Measurements from ENCODE around the gene POLR2J2.
"Not testable (repeated sequence)": the region's sequence is repeated elsewhere in the genome, so short reads cannot be mapped to it uniquely, and the experiment has no call there.

POLR2J2 gene

GRCh38 chr7:102694008-102694407 lies 22.5 kb upstream of the POLR2J2 start:
- not testable (repeated sequence) for H3K9ac ChIP-seq (ENCODE audit: low read depth, low read length); H3K9me3 ChIP-seq (ENCODE audit: insufficient read depth, low read depth, low read length); H3K27me3 ChIP-seq (ENCODE audit: insufficient read depth, low read length); H3K27ac ChIP-seq (ENCODE audit: low read depth, low read length); H3K36me3 ChIP-seq (ENCODE audit: insufficient read depth, low read length); H3K4me3 ChIP-seq (ENCODE audit: low read length); H3K4me1 ChIP-seq (ENCODE audit: insufficient read depth, low read length)
- WGBS = 79% methylated on average over 2 of the region's 2 CpGs

DNA sequence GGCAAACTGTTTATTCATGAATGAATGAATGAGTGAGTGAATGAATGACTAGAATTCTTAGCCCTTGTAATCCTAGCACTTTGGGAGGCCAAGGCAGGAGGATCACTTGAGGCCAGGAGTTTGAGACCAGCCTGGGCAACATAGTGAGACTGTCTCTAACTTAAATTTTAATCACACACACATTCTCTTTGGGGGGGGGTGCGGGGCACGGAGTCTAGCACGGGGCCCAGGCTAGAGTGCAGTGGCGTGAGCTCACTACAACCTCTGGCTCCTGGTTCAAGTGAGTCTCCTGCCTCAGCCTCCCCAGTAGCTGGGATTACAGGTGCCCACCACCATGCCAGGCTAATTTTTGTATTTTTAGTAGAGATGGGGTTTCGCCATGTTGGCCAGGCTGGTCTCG lies 19.1 kb upstream of the POLR2J2 start:
- H3K27ac ChIP-seq (ENCODE audit: low read depth, low read length); H3K4me3 ChIP-seq (ENCODE audit: low read length); H3K4me1 ChIP-seq (ENCODE audit: insufficient read depth, low read length); H3K9ac ChIP-seq (ENCODE audit: low read depth, low read length); H3K27me3 ChIP-seq (ENCODE audit: insufficient read depth, low read length); H3K36me3 ChIP-seq (ENCODE audit: insufficient read depth, low read length); H3K9me3 ChIP-seq (ENCODE audit: insufficient read depth, low read depth, low read length): not testable (repeated sequence)
- WGBS = no CpG with 5 or more reads among the region's 6 CpGs

DNA sequence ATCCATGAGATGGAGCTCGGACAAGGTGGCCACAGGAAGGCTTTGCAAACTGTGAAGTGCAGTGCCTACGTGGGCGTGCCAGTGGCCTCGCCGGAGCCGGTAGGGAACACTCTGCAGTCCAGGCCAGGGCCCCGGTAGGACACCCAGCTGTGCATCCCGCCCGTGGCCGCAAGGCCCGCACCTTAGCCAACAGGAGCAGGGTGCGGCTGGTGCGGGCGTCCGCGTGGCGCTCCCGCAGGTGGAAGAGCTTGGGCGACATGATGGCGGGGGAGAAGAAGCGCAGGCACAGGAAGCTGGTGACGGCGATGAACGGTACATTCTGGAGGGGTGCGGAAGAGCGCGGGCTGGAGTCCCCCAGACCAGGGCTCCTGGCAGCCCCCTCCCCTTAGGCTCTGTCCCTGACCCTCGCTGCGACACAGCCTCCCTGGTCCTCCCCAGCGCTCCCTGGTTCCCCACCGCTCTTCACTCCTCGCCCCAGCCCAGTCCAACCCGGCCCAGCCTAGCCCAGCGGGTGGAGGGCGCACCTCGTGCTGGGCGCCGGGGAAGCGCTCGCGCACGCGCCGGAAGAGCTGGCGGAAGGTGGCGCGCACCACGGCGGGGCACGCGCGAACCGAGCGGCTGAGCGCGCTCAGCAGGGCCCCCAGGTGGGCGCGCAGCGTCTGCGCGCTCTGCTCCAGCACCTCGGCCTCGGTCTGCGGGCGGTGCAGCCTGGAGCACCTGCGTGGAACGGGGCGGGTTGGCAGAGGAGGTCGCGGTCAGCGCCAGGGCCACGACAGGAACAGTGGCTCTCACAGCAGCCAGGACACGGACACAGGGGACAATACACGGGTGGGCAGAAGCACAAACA lies 18.2 kb upstream of the POLR2J2 start:
- H3K27ac ChIP-seq (ENCODE audit: low read depth, low read length); H3K9me3 ChIP-seq (ENCODE audit: insufficient read depth, low read depth, low read length); H3K36me3 ChIP-seq (ENCODE audit: insufficient read depth, low read length); H3K9ac ChIP-seq (ENCODE audit: low read depth, low read length); H3K27me3 ChIP-seq (ENCODE audit: insufficient read depth, low read length); H3K4me1 ChIP-seq (ENCODE audit: insufficient read depth, low read length): not testable (repeated sequence)
- H3K4me3 ChIP-seq (ENCODE audit: low read length) = 0 out of 2 replicates have a peak overlapping the region, but pooled peaks have one; percentile 13
- no CpG with 5 or more reads among the region's 74 CpGs for WGBS

GRCh38 chr7:102688299-102689036 lies 17.0 kb upstream of the POLR2J2 start:
- H3K36me3 ChIP-seq (ENCODE audit: insufficient read depth, low read length); H3K4me1 ChIP-seq (ENCODE audit: insufficient read depth, low read length); H3K9me3 ChIP-seq (ENCODE audit: insufficient read depth, low read depth, low read length); H3K4me3 ChIP-seq (ENCODE audit: low read length); H3K27ac ChIP-seq (ENCODE audit: low read depth, low read length); H3K27me3 ChIP-seq (ENCODE audit: insufficient read depth, low read length); H3K9ac ChIP-seq (ENCODE audit: low read depth, low read length): not testable (repeated sequence)
- no CpG with 5 or more reads among the region's 37 CpGs for whole genome bisulfite sequencing

DNA sequence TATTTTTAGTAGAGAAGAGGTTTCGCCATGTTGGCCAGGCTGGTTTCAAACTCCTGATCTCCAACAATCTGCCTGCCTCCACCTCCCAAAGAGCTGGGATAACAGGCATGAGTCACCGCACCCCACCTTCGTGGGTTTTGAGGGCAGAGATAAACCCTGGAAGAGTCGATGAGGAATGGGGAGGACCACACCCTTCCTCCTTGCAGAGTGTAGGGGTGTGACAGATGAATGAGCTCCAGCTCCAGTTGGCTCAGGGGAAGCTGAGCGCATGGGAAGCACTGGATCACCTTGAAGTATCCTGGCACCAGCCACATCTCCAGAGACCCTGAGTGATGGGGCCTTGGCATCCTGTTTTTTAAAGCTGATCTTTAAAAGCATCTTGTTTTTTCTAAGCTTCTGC lies 11.1 kb upstream of the POLR2J2 start:
- H3K9ac ChIP-seq (ENCODE audit: low read depth, low read length); H3K4me1 ChIP-seq (ENCODE audit: insufficient read depth, low read length): not testable (repeated sequence)
- no CpG with 5 or more reads among the region's 5 CpGs for WGBS

DNA sequence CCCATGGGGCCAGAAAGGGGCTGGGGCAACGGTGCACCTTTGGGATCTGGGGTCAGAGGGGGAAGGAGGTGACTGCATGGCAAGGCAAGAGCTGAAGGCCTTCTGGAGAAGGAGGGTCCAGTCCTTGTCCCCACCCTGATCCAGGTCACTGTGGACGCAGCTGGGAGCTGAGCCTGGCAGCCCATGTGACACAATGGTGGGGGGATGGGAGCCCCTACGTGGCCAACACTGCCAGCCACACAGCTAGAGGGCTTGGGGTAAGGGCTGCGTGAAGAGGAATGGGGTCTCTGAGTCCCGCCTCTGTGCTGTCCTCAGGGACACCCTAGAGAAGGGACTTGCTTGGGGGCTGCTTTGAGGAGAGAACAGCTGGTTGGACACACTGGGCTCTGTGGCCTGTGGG lies 9.3 kb upstream of the POLR2J2 start:
- H3K4me3 ChIP-seq (ENCODE audit: low read length); H3K4me1 ChIP-seq (ENCODE audit: insufficient read depth, low read length); H3K36me3 ChIP-seq (ENCODE audit: insufficient read depth, low read length); H3K27ac ChIP-seq (ENCODE audit: low read depth, low read length); H3K9me3 ChIP-seq (ENCODE audit: insufficient read depth, low read depth, low read length); H3K9ac ChIP-seq (ENCODE audit: low read depth, low read length); H3K27me3 ChIP-seq (ENCODE audit: insufficient read depth, low read length): not testable (repeated sequence)
- no CpG with 5 or more reads among the region's 5 CpGs for WGBS

More for the DNA sequence above, 11.1 kb upstream of the POLR2J2 start:
- not testable (repeated sequence) for H3K27ac ChIP-seq (ENCODE audit: low read depth, low read length); H3K4me3 ChIP-seq (ENCODE audit: low read length); H3K36me3 ChIP-seq (ENCODE audit: insufficient read depth, low read length); H3K9me3 ChIP-seq (ENCODE audit: insufficient read depth, low read depth, low read length); H3K27me3 ChIP-seq (ENCODE audit: insufficient read depth, low read length)

DNA sequence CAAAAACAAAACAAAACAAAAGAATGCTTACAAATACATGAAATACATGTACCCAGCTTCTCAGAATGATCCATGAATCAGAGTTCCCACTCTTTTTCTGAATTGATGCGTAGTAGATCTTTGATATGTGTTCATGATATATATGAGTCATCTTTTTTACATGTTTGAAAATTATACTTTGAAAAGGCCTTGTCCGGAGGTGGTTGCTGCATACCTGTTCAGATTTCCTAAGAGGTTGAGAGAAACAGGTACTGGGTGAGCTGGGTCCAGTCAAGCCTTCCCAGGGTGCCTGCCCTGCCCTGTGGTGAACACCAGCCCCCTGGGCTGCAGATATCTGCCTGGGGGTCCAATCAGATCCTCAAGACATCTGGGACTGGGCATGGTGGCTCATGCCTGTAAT lies 4.1 kb upstream of the POLR2J2 start:
- 76% methylated on average over 1 of the region's 2 CpGs for WGBS
- not testable (repeated sequence) for H3K9me3 ChIP-seq (ENCODE audit: insufficient read depth, low read depth, low read length)

DNA sequence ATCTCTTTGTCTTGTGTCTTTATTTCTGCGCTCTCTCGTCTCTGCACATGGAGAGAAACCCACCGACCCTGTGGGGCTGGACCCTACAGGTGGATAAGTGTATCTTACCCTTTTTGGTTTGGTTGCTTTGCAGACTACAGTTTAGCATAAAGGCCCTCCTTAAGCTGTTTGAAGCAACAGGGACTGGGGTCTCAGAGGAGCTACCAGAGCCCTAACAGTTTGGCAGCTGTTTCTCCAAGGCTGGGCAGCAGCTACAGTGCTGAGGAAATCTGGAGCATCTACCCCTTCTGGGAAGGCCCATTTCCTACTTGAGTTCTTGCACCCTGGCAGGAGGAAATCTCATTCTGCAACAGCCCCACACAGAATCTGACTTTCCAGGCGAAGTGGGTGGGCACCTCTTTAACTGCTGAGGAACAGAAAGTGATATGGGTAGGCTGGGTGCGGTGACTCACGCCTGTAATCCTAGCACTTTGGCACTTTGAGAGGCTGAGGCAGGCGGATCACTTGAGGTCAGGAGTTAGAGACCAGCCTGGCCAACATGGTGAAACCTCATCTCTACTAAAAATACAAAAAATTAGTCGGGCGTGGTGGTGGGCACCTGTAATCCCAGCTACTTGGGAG lies 2.1 kb upstream of the POLR2J2 start:
- not testable (repeated sequence) for H3K9me3 ChIP-seq (ENCODE audit: insufficient read depth, low read depth, low read length); H3K27me3 ChIP-seq (ENCODE audit: insufficient read depth, low read length); H3K4me3 ChIP-seq (ENCODE audit: low read length); H3K27ac ChIP-seq (ENCODE audit: low read depth, low read length); H3K4me1 ChIP-seq (ENCODE audit: insufficient read depth, low read length); H3K9ac ChIP-seq (ENCODE audit: low read depth, low read length); H3K36me3 ChIP-seq (ENCODE audit: insufficient read depth, low read length)
- WGBS = no CpG with 5 or more reads among the region's 9 CpGs

More for the DNA sequence above, 4.1 kb upstream of the POLR2J2 start:
- H3K4me3 ChIP-seq (ENCODE audit: low read length); H3K36me3 ChIP-seq (ENCODE audit: insufficient read depth, low read length); H3K4me1 ChIP-seq (ENCODE audit: insufficient read depth, low read length); H3K9ac ChIP-seq (ENCODE audit: low read depth, low read length); H3K27me3 ChIP-seq (ENCODE audit: insufficient read depth, low read length); H3K27ac ChIP-seq (ENCODE audit: low read depth, low read length): not testable (repeated sequence)

- H3K9me3 ChIP-seq (ENCODE audit: insufficient read depth, low read depth, low read length); H3K27me3 ChIP-seq (ENCODE audit: insufficient read depth, low read length); H3K4me3 ChIP-seq (ENCODE audit: low read length); H3K27ac ChIP-seq (ENCODE audit: low read depth, low read length); H3K9ac ChIP-seq (ENCODE audit: low read depth, low read length); H3K4me1 ChIP-seq (ENCODE audit: insufficient read depth, low read length); H3K36me3 ChIP-seq (ENCODE audit: insufficient read depth, low read length): not testable (repeated sequence)
- whole genome bisulfite sequencing = no CpG with 5 or more reads among the region's 9 CpGs
Measured at GRCh38 chr7:102671956-102672307, 469 bp upstream of the POLR2J2 start.

- not testable (repeated sequence) for H3K27me3 ChIP-seq (ENCODE audit: insufficient read depth, low read length); H3K4me3 ChIP-seq (ENCODE audit: low read length); H3K4me1 ChIP-seq (ENCODE audit: insufficient read depth, low read length); H3K27ac ChIP-seq (ENCODE audit: low read depth, low read length); H3K9me3 ChIP-seq (ENCODE audit: insufficient read depth, low read depth, low read length); H3K9ac ChIP-seq (ENCODE audit: low read depth, low read length); H3K36me3 ChIP-seq (ENCODE audit: insufficient read depth, low read length)
- WGBS = no CpG with 5 or more reads among the region's 14 CpGs
Measured at GRCh38 chr7:102667523-102667922, 3.9 kb downstream of the POLR2J2 start.

GRCh38 chr7:102666850-102667249 lies 4.6 kb downstream of the POLR2J2 start:
- H3K4me3 ChIP-seq (ENCODE audit: low read length); H3K9ac ChIP-seq (ENCODE audit: low read depth, low read length); H3K9me3 ChIP-seq (ENCODE audit: insufficient read depth, low read depth, low read length); H3K36me3 ChIP-seq (ENCODE audit: insufficient read depth, low read length); H3K4me1 ChIP-seq (ENCODE audit: insufficient read depth, low read length); H3K27me3 ChIP-seq (ENCODE audit: insufficient read depth, low read length); H3K27ac ChIP-seq (ENCODE audit: low read depth, low read length): not testable (repeated sequence)
- no CpG with 5 or more reads among the region's 16 CpGs for WGBS
